SW480 (cell line): ENCODE data around the gene COPZ2.
"Not testable (repeated sequence)": the region's sequence is repeated elsewhere in the genome, so short reads cannot be mapped to it uniquely, and the experiment has no call there.

Experiments used
- DNase-seq: peaks from one replicate; pipeline ENCODE4 v3.0.0-alpha.2; 2016; ENCODE audit warnings: low spot score

COPZ2 gene

GRCh38 chr17:48055531-48056245, 18.1 kb upstream of the COPZ2 start:
- peak; percentile 96 for DNase-seq

- no peak for DNase-seq
These were observed 16.9 kb upstream of the COPZ2 start for GRCh38 chr17:48054238-48055185.

- DNase-seq: no peak
These were observed 16.2 kb upstream of the COPZ2 start for GRCh38 chr17:48053758-48054237.

GRCh38 chr17:48052956-48053757, 15.6 kb upstream of the COPZ2 start:
- no peak for DNase-seq

GRCh38 chr17:48051706-48052486, 14.3 kb upstream of the COPZ2 start:
- DNase-seq: no peak

- no peak for DNase-seq
These were observed 13.7 kb upstream of the COPZ2 start for GRCh38 chr17:48051283-48051682.

GRCh38 chr17:48048384-48049126, 11.0 kb upstream of the COPZ2 start:
- DNase-seq: peak; percentile 95

- DNase-seq: peak; percentile 100
These were observed 10.3 kb upstream of the COPZ2 start, which contains the start of gene NFE2L1 for GRCh38 chr17:48047741-48048383. TSS of gene NFE2L1 (plus strand) at chr17:48048359. CDS start at chr17:48051119, 2,760 bp downstream.

GRCh38 chr17:48047113-48047740, 9.6 kb upstream of the COPZ2 start:
- DNase-seq: peak; percentile 50

- no peak for DNase-seq
These were observed 8.7 kb upstream of the COPZ2 start for GRCh38 chr17:48046296-48046695.

GRCh38 chr17:48045316-48046001, 7.9 kb upstream of the COPZ2 start:
- peak; percentile 36 for DNase-seq

GRCh38 chr17:48044851-48045250, 7.3 kb upstream of the COPZ2 start:
- no peak for DNase-seq

- DNase-seq: peak; percentile 41
These were observed 5.6 kb upstream of the COPZ2 start for GRCh38 chr17:48043176-48043575.

- no peak for DNase-seq
These were observed 1.1 kb upstream of the COPZ2 start for GRCh38 chr17:48038687-48039086.

- DNase-seq: no peak
These were observed 284 bp upstream of the COPZ2 start for GRCh38 chr17:48037838-48038323.

- DNase-seq: no peak
These were observed 933 bp downstream of the COPZ2 start for GRCh38 chr17:48036693-48037035.

GRCh38 chr17:48034734-48035133, 2.9 kb downstream of the COPZ2 start:
- not testable (repeated sequence) for DNase-seq

- DNase-seq: no peak
These were observed 5.6 kb downstream of the COPZ2 start for GRCh38 chr17:48031966-48032365.

- DNase-seq: no peak
These were observed 7.1 kb downstream of the COPZ2 start for GRCh38 chr17:48030531-48030930.
